Left ventricle myocardium superior (tissue), 1 donor: Measurements from ENCODE around the gene LHFPL4. TPM values are rescaled to one million over a fixed set of nuclear protein-coding genes. Genes with fewer than 3 reads are reported as not detected.
A peak's percentile ranks its signal among the peaks of the same experiment; 100 is the strongest.
"Not testable (repeated sequence)": the region's sequence is repeated elsewhere in the genome, so short reads cannot be mapped to it uniquely, and the experiment has no call there.

Experiments
- ATAC-seq: fragments of 200-7000 bp; cut with Tn5 transposase; one replicate; pipeline ENCODE4 v1.9.1; 2020; ENCODE audit warnings: mild to moderate bottlenecking, moderate library complexity
- DNase-seq: peaks from one replicate; pipeline ENCODE4 v3.0.0-alpha.2; 2020
- intact Hi-C: fragments of 100-400 bp; cut with micrococcal nuclease; formaldehyde crosslinking; loops from one replicate; pipeline ENCODE4 v1.11.0; 2022
- long read RNA-seq: library from polyadenylated mRNA; unstranded; transcript quantifications from one replicate; pipeline ENCODE4 v2.0.0, GENCODE V29; 2021
- total RNA-seq: library from RNA; stranded (reverse); fragmentation: NEBNext Ultra II Directional; extraction: Animal tissue kit (Norgen Biotek cat#: 25700); gene quantifications from one replicate; pipeline ENCODE4 v1.2.1, GENCODE V29; 2021
- donor health status: DM: no; HTN: yes; CAD: no; lungs with severe emphysema.

LHFPL4 gene
- total RNA-seq: not detected
- long read RNA-seq: 0 reads

GRCh38 chr3:9553021-9553947 lies at the start of gene LHFPL4:
Gene LHFPL4 (minus strand): TSS chr3:9553822. CDS start chr3:9552679, 1,143 bp downstream.
- DNase-seq: no peak
- intact Hi-C loops: no loop called here

GRCh38 chr3:9602620-9603019 lies 49.0 kb upstream of the LHFPL4 start:
- DNase-seq: no peak
- intact Hi-C loops: no loop called here
- no peak for ATAC-seq

More at GRCh38 chr3:9553021-9553947, at the start of gene LHFPL4:
- no peak for ATAC-seq

GRCh38 chr3:9601006-9601581 lies 47.5 kb upstream of the LHFPL4 start:
- intact Hi-C loops, DNase-seq: not testable (repeated sequence)
- peak; percentile 15 for ATAC-seq

- intact Hi-C loops: no loop called here
- peak; percentile 98 for ATAC-seq
Measured at GRCh38 chr3:9600597-9600996, 47.0 kb upstream of the LHFPL4 start.

GRCh38 chr3:9598783-9599387 lies 45.3 kb upstream of the LHFPL4 start:
- ATAC-seq: no peak
- no peak for DNase-seq
- intact Hi-C loops: no loop called here

More at GRCh38 chr3:9600597-9600996, 47.0 kb upstream of the LHFPL4 start:
- DNase-seq: peak; percentile 79

- intact Hi-C loops: no loop called here
- ATAC-seq: no peak
Measured at GRCh38 chr3:9595877-9596276, 42.3 kb upstream of the LHFPL4 start.

GRCh38 chr3:9591781-9592180 lies 38.2 kb upstream of the LHFPL4 start:
- intact Hi-C loops, DNase-seq, ATAC-seq: not testable (repeated sequence)

More at GRCh38 chr3:9595877-9596276, 42.3 kb upstream of the LHFPL4 start:
- DNase-seq: no peak

- ATAC-seq: no peak
- DNase-seq: no peak
- intact Hi-C loops: no loop called here
Measured at GRCh38 chr3:9590282-9590791, 36.7 kb upstream of the LHFPL4 start.

- DNase-seq: no peak
- intact Hi-C loops: no loop called here
- ATAC-seq: no peak
Measured at GRCh38 chr3:9583792-9584191, 30.2 kb upstream of the LHFPL4 start.

GRCh38 chr3:9583371-9583770 lies 29.7 kb upstream of the LHFPL4 start:
- intact Hi-C loops: no loop called here
- DNase-seq (no peak), ATAC-seq (no peak)

GRCh38 chr3:9582332-9582731 lies 28.7 kb upstream of the LHFPL4 start:
- no peak for ATAC-seq
- intact Hi-C loops: no loop called here
- no peak for DNase-seq

GRCh38 chr3:9581742-9582141 lies 28.1 kb upstream of the LHFPL4 start:
- no peak for DNase-seq
- no peak for ATAC-seq
- intact Hi-C loops: no loop called here

- no peak for ATAC-seq
- no peak for DNase-seq
- intact Hi-C loops: no loop called here
Measured at GRCh38 chr3:9569054-9569453, 15.4 kb upstream of the LHFPL4 start.

GRCh38 chr3:9565316-9565715 lies 11.7 kb upstream of the LHFPL4 start:
- ATAC-seq: no peak
- intact Hi-C loops: no loop called here
- DNase-seq: no peak

- DNase-seq: no peak
- ATAC-seq: no peak
- intact Hi-C loops: loop anchor here (2.0 kb wide), 1 partner anchor 45 kb away; no protein-coding TSS in a partner anchor
Measured at GRCh38 chr3:9563851-9564250, 10.2 kb upstream of the LHFPL4 start.

- intact Hi-C loops, DNase-seq, ATAC-seq: not testable (repeated sequence)
Measured at GRCh38 chr3:9560056-9560455, 6.4 kb upstream of the LHFPL4 start.

GRCh38 chr3:9553948-9554513 lies 409 bp upstream of the LHFPL4 start:
- DNase-seq: no peak
- intact Hi-C loops: no loop called here
- no peak for ATAC-seq

- intact Hi-C loops: no loop called here
- DNase-seq (peak; percentile 49), ATAC-seq (peak; percentile 29)
Measured at GRCh38 chr3:9552252-9552999, 1.2 kb downstream of the LHFPL4 start.

GRCh38 chr3:9550999-9551398 lies 2.6 kb downstream of the LHFPL4 start:
- ATAC-seq (no peak), DNase-seq (no peak)
- intact Hi-C loops: no loop called here
